T-cell (primary cell): ENCODE measurements around the gene KCTD3. TPM values are rescaled to one million over a fixed set of nuclear protein-coding genes. Genes with fewer than 3 reads are reported as not detected.

Source experiments
- ATAC-seq, 4 experiments: fragments of 200-7000 bp in 3 of 4; fragments of 150-1000 bp in 1 of 4; cut with Tn5 transposase; replicated peaks in 1 of 4; 1 replicate in 3 of 4; 2 replicates in 1 of 4; pipeline ENCODE4 v1.10.0; 2021; ENCODE audit warnings: moderate library complexity in 3 of 4, mild to moderate bottlenecking in 2 of 4, moderate number of reproducible peaks in 1 of 4
- CTCF ChIA-PET, 2 donors: fragments of 300-600 bp; sonication (Branson Sonifier 250); formaldehyde crosslinking; loops; one replicate each; lab custom pipeline; 2022; ENCODE audit warnings: antibody characterized with exemption in 2 of 2; lab: Charles Lee
- POLR2A ChIA-PET, 2 donors: fragments of 300-600 bp; sonication (Branson Sonifier 250); formaldehyde crosslinking; loops; one replicate each; lab custom pipeline; 2022; ENCODE audit warnings: antibody characterized with exemption in 2 of 2; lab: Charles Lee
- DNase-seq, 35 experiments: peaks; one replicate each; pipeline versions ENCODE4 v3.0.0 to v3.0.0-alpha.2; 2013 to 2023
- H3K27ac ChIP-seq: one replicate; pipeline ENCODE4 v1.5.1; 2013; ENCODE audit warnings: low read length
- H3K27me3 ChIP-seq, 2 experiments: replicated peaks in 1 of 2; 1 replicate in 1 of 2; 2 replicates in 1 of 2; pipeline versions ENCODE4 v1.6.1 to v1.7.0; 2013; ENCODE audit warnings: low read length in 1 of 2, mixed read lengths in 1 of 2; ENCODE audit not compliant: control insufficient read depth in 2 of 2, insufficient read depth in 2 of 2; ENCODE audit errors: extremely low read depth in 1 of 2
- H3K36me3 ChIP-seq, 2 donors: 1 replicate in 1 of 2; 2 replicates in 1 of 2; pipeline versions ENCODE4 v1.6.1 to v1.7.0; 2013; ENCODE audit warnings: low read length in 1 of 2; ENCODE audit not compliant: control insufficient read depth in 2 of 2, insufficient read depth in 1 of 2; ENCODE audit errors: extremely low read depth in 1 of 2
- H3K4me1 ChIP-seq, 2 experiments: 1 replicate in 1 of 2; 2 replicates in 1 of 2; pipeline versions ENCODE4 v1.6.1 to v1.7.0; 2013; ENCODE audit warnings: low read length in 2 of 2, mixed read lengths in 1 of 2; ENCODE audit not compliant: insufficient read depth in 2 of 2, control insufficient read depth in 1 of 2; ENCODE audit errors: extremely low read depth in 1 of 2
- H3K4me3 ChIP-seq, 2 donors: 1 replicate in 1 of 2; 2 replicates in 1 of 2; pipeline versions ENCODE4 v1.5.1 to v1.7.0; 2013; ENCODE audit warnings: mild to moderate bottlenecking in 2 of 2, low read length in 1 of 2, moderate library complexity in 1 of 2; ENCODE audit not compliant: control insufficient read depth in 1 of 2; ENCODE audit errors: extremely low read depth in 1 of 2
- H3K9me3 ChIP-seq: 2 replicates; pipeline ENCODE4 v1.7.0; 2013
- H3K27ac Mint-ChIP-seq, 2 donors: one replicate each; pipeline ENCODE4 v1.8.0; 2020 to 2021; ENCODE audit warnings: mild to moderate bottlenecking in 2 of 2, mixed read lengths in 2 of 2
- H3K27me3 Mint-ChIP-seq, 2 donors: one replicate each; pipeline ENCODE4 v1.8.0; 2021 to 2022; ENCODE audit warnings: mixed read lengths in 2 of 2
- H3K36me3 Mint-ChIP-seq: one replicate; pipeline ENCODE4 v1.8.0; 2021; ENCODE audit warnings: mixed read lengths
- H3K4me1 Mint-ChIP-seq, 3 donors: one replicate each; pipeline ENCODE4 v1.8.0; 2020 to 2022; ENCODE audit warnings: mixed read lengths in 3 of 3, mild to moderate bottlenecking in 1 of 3
- H3K4me3 Mint-ChIP-seq, 3 donors: one replicate each; pipeline ENCODE4 v1.8.0; 2020 to 2022; ENCODE audit warnings: mild to moderate bottlenecking in 3 of 3, mixed read lengths in 3 of 3, moderate library complexity in 3 of 3
- H3K9me3 Mint-ChIP-seq, 3 donors: one replicate each; pipeline ENCODE4 v1.8.0; 2020 to 2022; ENCODE audit warnings: mixed read lengths in 3 of 3
- WGBS: methylation state at CpG from one replicate; pipeline ENCODE4 v1.1.5; 2013; ENCODE audit warnings: missing lambda C conversion rate; ENCODE audit not compliant: insufficient coverage; 5-methylcytosine and 5-hydroxymethylcytosine counted together
- total RNA-seq, 35 experiments: library from RNA in 6 of 35; stranded (reverse) in 6 of 35; fragments of 120-200 nt in 1 of 35; gene quantifications; one replicate each; pipeline versions ENCODE4 v1.2.1 to v1.2.4 and lab custom pipeline; 2013 to 2026

The KCTD3 gene
- total RNA-seq (1 to 10 TPM; 1.9 to 4.2 (median 3.6) TPM), total RNA-seq (lab: John Stamatoyannopoulos, UW) (1.6 to 5.6 (median 3.5) reads per million in 29 experiments)
- 2.2 TPM for total RNA-seq (2013)

GRCh38 chr1:215566556-215567490 lies at the start of gene KCTD3:
Gene KCTD3, plus strand, starts transcription at chr1:215567304. Its CDS starts 382 bp downstream, at chr1:215567686.
- POLR2A ChIA-PET: interaction anchor here (0.6 to 0.7 kb wide), 2 partner anchors 15 to 926 kb away, joined by 3 read pairs; no protein-coding TSS in a partner anchor
- H3K9me3 ChIP-seq: no peaks in the 10 kb centered on the region
- Mint-ChIP-seq H3K4me3 (peak within 1 kb of the TSS; percentile 86 to 97 (median 89)), H3K27me3 (peaks cover 12 to 28% of the 10 kb centered on the region in 2 donors), H3K9me3 (no peaks in the 10 kb centered on the region), H3K27ac (peak within 1 kb of the TSS; percentile 5 to 39), H3K36me3 (no peaks in the 10 kb centered on the region), H3K4me1 (peaks cover 19 to 35% (median 24%) of the 10 kb centered on the region in 3 donors)
- under 1% methylated on average over 23 of the region's 44 CpGs for WGBS
- H3K36me3 ChIP-seq: no peaks in the 10 kb centered on the region
- CTCF ChIA-PET: no interaction called here
- peaks cover 2 to 11% of the 10 kb centered on the region in 2 experiments for H3K4me1 ChIP-seq
- peaks cover 0 to 18% of the 10 kb centered on the region in 2 experiments for H3K27me3 ChIP-seq
- peak; percentile 54 to 69 (median 65) for ATAC-seq
- no peak within 1 kb of the TSS for H3K27ac ChIP-seq
- H3K4me3 ChIP-seq: peak within 1 kb of the TSS; percentile 52 to 85
- peak in 23 of 35 experiments; percentile 1 to 35 (median 8) for DNase-seq

DNA sequence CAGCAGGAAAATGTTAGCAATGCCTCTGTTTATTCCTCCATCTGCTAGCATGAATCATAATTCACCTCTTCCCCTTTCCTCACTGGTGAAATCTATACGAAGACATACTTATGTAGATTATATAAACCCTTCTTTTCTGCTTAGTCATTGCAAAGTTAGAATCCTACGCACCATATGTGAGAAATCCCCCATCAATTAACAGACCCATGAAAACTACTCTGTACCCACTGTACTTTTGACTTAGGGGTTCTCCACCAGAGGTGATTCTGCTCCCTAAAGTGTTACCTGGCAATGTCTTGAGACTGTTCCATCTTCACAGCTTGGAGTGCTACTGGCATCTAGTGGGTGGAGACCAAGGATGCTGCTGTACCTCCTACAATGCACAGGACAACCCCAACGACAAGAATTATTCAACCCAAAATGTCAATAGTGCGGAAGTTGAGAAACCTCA lies 49.6 kb upstream of the KCTD3 start:
- WGBS: 66% methylated on average over 3 of the region's 4 CpGs
- POLR2A ChIA-PET: no interaction called here
- H3K27ac Mint-ChIP-seq: no peak overlapping the region
- H3K4me3 Mint-ChIP-seq: no peak overlapping the region
- H3K27me3 Mint-ChIP-seq: no peaks in the 10 kb centered on the region
- Histone ChIP-seq H3K4me1 (no peaks in the 10 kb centered on the region), H3K4me3 (no peak overlapping the region), H3K27me3 (no peaks in the 10 kb centered on the region), H3K36me3 (no peaks in the 10 kb centered on the region), H3K27ac (no peak overlapping the region), H3K9me3 (no peaks in the 10 kb centered on the region)
- H3K36me3 Mint-ChIP-seq: no peaks in the 10 kb centered on the region
- CTCF ChIA-PET: no interaction called here
- H3K4me1 Mint-ChIP-seq: no peaks in the 10 kb centered on the region
- peaks cover 0 to 5% (median 0%) of the 10 kb centered on the region in 3 donors for H3K9me3 Mint-ChIP-seq
- DNase-seq (no peak), ATAC-seq (no peak)

DNA sequence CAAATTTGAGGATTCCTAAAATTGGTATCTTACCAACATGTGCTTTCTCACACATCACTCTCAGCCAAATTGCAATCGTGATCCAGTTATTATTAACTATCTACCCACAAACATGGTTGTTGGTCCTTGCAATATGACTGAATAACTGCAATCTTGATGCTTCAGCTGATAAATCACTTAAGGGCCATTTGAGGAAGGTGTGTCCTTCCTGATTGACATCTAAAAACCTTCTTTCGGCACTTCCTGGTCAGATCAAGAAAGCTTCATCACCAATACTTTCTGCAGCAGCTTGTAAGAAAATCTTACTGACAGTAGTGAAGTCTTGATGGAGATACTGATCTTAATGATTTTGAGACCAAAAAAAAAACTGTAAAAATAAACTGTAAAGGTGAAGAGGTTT lies 48.5 kb upstream of the KCTD3 start:
- H3K9me3 ChIP-seq: no peaks in the 10 kb centered on the region
- H3K36me3 ChIP-seq: no peaks in the 10 kb centered on the region
- ChIA-PET POLR2A (no interaction called here), CTCF (no interaction called here)
- H3K4me3 ChIP-seq: no peak overlapping the region
- no peak for ATAC-seq
- 60% methylated on average over 1 of the region's 2 CpGs for WGBS
- DNase-seq: no peak
- Mint-ChIP-seq H3K36me3 (no peaks in the 10 kb centered on the region), H3K27me3 (peaks cover 0 to 5% of the 10 kb centered on the region in 2 donors), H3K4me1 (no peaks in the 10 kb centered on the region), H3K9me3 (no peaks in the 10 kb centered on the region), H3K27ac (no peak overlapping the region), H3K4me3 (no peak overlapping the region)
- H3K4me1 ChIP-seq: no peaks in the 10 kb centered on the region
- H3K27ac ChIP-seq: no peak overlapping the region
- H3K27me3 ChIP-seq: no peaks in the 10 kb centered on the region

DNA sequence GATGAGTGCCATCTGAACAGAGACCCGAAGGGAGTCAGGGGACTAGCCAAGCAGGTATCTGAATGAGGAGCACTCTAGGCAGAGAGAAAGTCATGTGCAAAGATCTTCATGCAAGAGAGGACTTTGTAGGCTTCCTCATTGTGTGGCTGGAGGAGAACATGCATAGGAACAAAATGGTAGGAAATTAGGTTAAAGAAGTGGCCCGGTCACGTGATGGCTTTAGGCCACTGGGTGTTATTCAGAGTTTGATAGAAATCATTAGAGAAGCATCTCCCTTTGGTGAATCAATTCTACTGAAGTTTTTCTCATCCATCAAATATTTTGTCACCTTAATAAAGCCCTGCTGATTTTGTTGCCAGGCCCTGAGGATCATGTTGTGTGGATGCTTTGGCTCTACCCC lies 45.8 kb upstream of the KCTD3 start:
- no peak overlapping the region for H3K4me3 Mint-ChIP-seq
- no peak overlapping the region for H3K27ac Mint-ChIP-seq
- H3K9me3 Mint-ChIP-seq: no peaks in the 10 kb centered on the region
- H3K4me1 Mint-ChIP-seq: no peaks in the 10 kb centered on the region
- peaks cover 0 to 8% of the 10 kb centered on the region in 2 donors for H3K27me3 Mint-ChIP-seq
- DNase-seq (no peak), ATAC-seq (no peak)
- ChIA-PET CTCF (no interaction called here), POLR2A (no interaction called here)
- Histone ChIP-seq H3K9me3 (no peaks in the 10 kb centered on the region), H3K4me1 (no peaks in the 10 kb centered on the region), H3K4me3 (no peak overlapping the region), H3K36me3 (no peaks in the 10 kb centered on the region), H3K27me3 (no peaks in the 10 kb centered on the region), H3K27ac (no peak overlapping the region)
- WGBS: 56% methylated on average over 1 of the region's 3 CpGs
- no peaks in the 10 kb centered on the region for H3K36me3 Mint-ChIP-seq

- DNase-seq: no peak
- CTCF ChIA-PET: interaction anchor here (0.6 to 2.9 kb wide), 8 partner anchors 18 to 1262 kb away, joined by 3 to 16 read pairs (median 3); no protein-coding TSS in a partner anchor
- Mint-ChIP-seq H3K27ac (no peak overlapping the region), H3K27me3 (peaks cover 0 to 8% of the 10 kb centered on the region in 2 donors), H3K9me3 (no peaks in the 10 kb centered on the region), H3K4me3 (no peak overlapping the region), H3K36me3 (no peaks in the 10 kb centered on the region), H3K4me1 (no peaks in the 10 kb centered on the region)
- no peak overlapping the region for H3K4me3 ChIP-seq
- no peaks in the 10 kb centered on the region for H3K27me3 ChIP-seq
- ATAC-seq: no peak
- no peaks in the 10 kb centered on the region for H3K4me1 ChIP-seq
- H3K36me3 ChIP-seq: no peaks in the 10 kb centered on the region
- POLR2A ChIA-PET: no interaction called here
- WGBS: 80% methylated on average over 2 of the region's 8 CpGs
- no peaks in the 10 kb centered on the region for H3K9me3 ChIP-seq
- no peak overlapping the region for H3K27ac ChIP-seq
Observed at GRCh38 chr1:215523128-215523861, 43.8 kb upstream of the KCTD3 start.

GRCh38 chr1:215523906-215524305 lies 43.2 kb upstream of the KCTD3 start:
- no peak overlapping the region for H3K4me3 Mint-ChIP-seq
- no peak for ATAC-seq
- POLR2A ChIA-PET: no interaction called here

More at GRCh38 chr1:215523906-215524305, 43.2 kb upstream of the KCTD3 start:
- no peaks in the 10 kb centered on the region for H3K9me3 Mint-ChIP-seq
- H3K27ac ChIP-seq: no peak overlapping the region
- no peaks in the 10 kb centered on the region for H3K4me1 ChIP-seq
- CTCF ChIA-PET: interaction anchor here (1.0 to 2.9 kb wide), 5 partner anchors 17 to 1239 kb away, joined by 3 to 16 read pairs (median 3); no protein-coding TSS in a partner anchor
- no peaks in the 10 kb centered on the region for H3K9me3 ChIP-seq
- H3K4me1 Mint-ChIP-seq: no peaks in the 10 kb centered on the region
- peaks cover 0 to 11% of the 10 kb centered on the region in 2 donors for H3K27me3 Mint-ChIP-seq
- DNase-seq: no peak
- WGBS: no CpG with 5 or more reads among the region's 2 CpGs
- H3K27ac Mint-ChIP-seq: no peak overlapping the region
- no peaks in the 10 kb centered on the region for H3K36me3 Mint-ChIP-seq
- no peaks in the 10 kb centered on the region for H3K27me3 ChIP-seq
- no peaks in the 10 kb centered on the region for H3K36me3 ChIP-seq
- no peak overlapping the region for H3K4me3 ChIP-seq
